Endothelial cell (in vitro differentiated cells): Measurements from ENCODE around the gene PANK4. TPM values are rescaled to one million over a fixed set of nuclear protein-coding genes. Genes with fewer than 3 reads are reported as not detected.

ENCODE experiments used
- DNase-seq: peaks from one replicate; pipeline ENCODE4 v3.0.0; 2021; ENCODE audit warnings: low spot score
- H3K27ac Mint-ChIP-seq: one replicate; pipeline ENCODE4 v1.8.0; 2021; ENCODE audit warnings: mixed read lengths, inconsistent platforms; ENCODE audit not compliant: unreplicated experiment
- H3K27me3 Mint-ChIP-seq: one replicate; pipeline ENCODE4 v1.8.0; 2021; ENCODE audit warnings: mild to moderate bottlenecking, moderate library complexity, mixed read lengths, inconsistent platforms; ENCODE audit not compliant: unreplicated experiment
- H3K36me3 Mint-ChIP-seq: one replicate; pipeline ENCODE4 v1.8.0; 2021; ENCODE audit warnings: mild to moderate bottlenecking, low read depth, mixed read lengths, inconsistent platforms; ENCODE audit not compliant: unreplicated experiment
- H3K4me1 Mint-ChIP-seq: one replicate; pipeline ENCODE4 v1.8.0; 2021; ENCODE audit warnings: mild to moderate bottlenecking, mixed read lengths, inconsistent platforms; ENCODE audit not compliant: unreplicated experiment
- H3K4me3 Mint-ChIP-seq: one replicate; pipeline ENCODE4 v1.8.0; 2021; ENCODE audit warnings: mild to moderate bottlenecking, mixed read lengths, inconsistent platforms; ENCODE audit not compliant: unreplicated experiment
- H3K9me3 Mint-ChIP-seq: one replicate; pipeline ENCODE4 v1.8.0; 2021; ENCODE audit warnings: mixed read lengths, inconsistent platforms; ENCODE audit not compliant: unreplicated experiment
- total RNA-seq: library from RNA; stranded (reverse); fragmentation: NEBNext Ultra II Directional; extraction: Animal tissue kit (Norgen Biotek cat#: 25700); gene quantifications from one replicate; pipeline ENCODE4 v1.2.1, GENCODE V29; 2021; ENCODE audit not compliant: unreplicated experiment
- TF ChIP-seq, protein P1 (sequence below): fragments of 200-600 bp; sonication (generic); IDR thresholded peaks from one replicate; pipeline ENCODE4 v1.5.0; 2021; ENCODE audit warnings: antibody characterized with exemption; ENCODE audit not compliant: unreplicated experiment

The PANK4 gene
- total RNA-seq, 1 donor from 2014 or later, result 32.3 TPM

DNA sequence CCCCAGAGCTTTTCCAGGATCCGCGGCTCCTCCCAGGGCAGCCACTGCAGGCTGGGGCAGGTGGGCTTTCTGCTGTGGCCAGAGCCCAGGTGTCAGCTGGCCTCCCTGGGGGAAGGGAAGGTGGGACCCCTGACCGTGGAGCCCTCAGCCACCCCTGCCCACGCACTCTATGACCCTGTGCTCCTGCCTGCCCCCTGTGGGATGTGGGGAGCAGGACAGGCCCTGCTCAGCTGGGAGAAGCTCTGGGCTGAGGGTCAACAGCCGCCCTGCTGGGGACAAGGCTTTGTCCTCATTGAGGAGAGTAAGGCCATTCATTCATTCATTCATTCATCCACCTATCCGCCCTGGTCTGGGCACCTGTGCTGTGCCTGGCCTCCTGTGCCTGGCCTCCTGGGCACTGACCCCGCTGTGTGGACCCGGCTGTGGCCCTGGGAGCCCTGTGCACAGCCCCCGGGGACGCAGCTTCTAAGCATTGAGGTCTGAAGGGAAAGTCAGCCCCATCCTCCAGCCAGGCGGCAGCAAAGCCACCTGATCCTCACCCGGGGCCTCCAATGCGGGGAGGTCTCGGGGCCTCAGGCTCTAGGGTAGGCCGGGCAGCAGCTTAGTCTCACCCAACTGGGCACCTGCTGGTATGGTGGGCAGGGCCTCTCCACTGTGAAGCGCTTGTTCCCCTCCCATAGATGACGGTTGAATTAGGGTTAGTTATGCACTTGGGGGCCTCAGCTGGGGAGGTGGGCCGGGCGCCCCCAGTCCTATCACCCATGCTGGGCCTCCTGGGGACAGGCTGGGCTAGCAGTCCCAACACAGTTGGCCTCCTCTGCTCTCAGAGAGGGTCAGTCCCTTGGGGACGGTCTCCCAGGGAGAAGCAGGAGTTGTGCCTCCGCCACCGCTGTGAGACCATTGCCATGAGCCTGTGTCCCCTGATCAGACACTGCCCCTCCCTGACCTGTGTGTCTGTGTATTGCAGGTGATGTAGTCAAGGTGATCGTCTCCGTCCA, 35.8 kb upstream of the PANK4 start:
- Mint-ChIP-seq H3K9me3 (no peaks in the 10 kb centered on the region), H3K36me3 (no peaks in the 10 kb centered on the region), H3K27ac (no peak overlapping the region), H3K4me3 (no peak overlapping the region), H3K4me1 (no peaks in the 10 kb centered on the region), H3K27me3 (peaks cover 8% of the 10 kb centered on the region)
- TF ChIP-seq, protein P1, sequence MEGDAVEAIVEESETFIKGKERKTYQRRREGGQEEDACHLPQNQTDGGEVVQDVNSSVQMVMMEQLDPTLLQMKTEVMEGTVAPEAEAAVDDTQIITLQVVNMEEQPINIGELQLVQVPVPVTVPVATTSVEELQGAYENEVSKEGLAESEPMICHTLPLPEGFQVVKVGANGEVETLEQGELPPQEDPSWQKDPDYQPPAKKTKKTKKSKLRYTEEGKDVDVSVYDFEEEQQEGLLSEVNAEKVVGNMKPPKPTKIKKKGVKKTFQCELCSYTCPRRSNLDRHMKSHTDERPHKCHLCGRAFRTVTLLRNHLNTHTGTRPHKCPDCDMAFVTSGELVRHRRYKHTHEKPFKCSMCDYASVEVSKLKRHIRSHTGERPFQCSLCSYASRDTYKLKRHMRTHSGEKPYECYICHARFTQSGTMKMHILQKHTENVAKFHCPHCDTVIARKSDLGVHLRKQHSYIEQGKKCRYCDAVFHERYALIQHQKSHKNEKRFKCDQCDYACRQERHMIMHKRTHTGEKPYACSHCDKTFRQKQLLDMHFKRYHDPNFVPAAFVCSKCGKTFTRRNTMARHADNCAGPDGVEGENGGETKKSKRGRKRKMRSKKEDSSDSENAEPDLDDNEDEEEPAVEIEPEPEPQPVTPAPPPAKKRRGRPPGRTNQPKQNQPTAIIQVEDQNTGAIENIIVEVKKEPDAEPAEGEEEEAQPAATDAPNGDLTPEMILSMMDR, result no peak
- DNase-seq, result no peak

DNA sequence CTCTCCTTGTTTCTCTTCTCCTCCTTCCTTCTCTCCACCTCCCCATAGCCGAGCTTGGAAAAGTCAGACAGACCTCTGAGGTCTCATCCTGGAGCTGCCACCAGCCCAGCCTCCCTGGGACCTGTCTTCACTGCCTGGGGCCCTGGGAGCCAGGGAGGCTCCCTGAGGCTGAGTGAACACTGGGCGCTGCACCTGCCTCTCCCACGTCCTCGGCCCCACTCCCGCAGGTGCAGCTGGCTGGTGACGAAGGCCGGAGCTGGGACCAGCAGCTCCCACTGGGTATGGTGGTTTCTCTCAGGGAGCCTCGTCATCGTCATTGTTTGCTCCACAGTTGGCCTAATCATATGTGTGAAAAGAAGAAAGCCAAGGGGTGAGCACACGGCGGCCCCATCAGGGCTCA, 35.0 kb upstream of the PANK4 start:
- H3K9me3 Mint-ChIP-seq, result no peaks in the 10 kb centered on the region
- no peak overlapping the region for H3K4me3 Mint-ChIP-seq
- H3K36me3 Mint-ChIP-seq, result no peaks in the 10 kb centered on the region
- no peak for DNase-seq
- no peak overlapping the region for H3K27ac Mint-ChIP-seq
- no peaks in the 10 kb centered on the region for H3K4me1 Mint-ChIP-seq
- TF ChIP-seq, protein P1, result no peak
- H3K27me3 Mint-ChIP-seq, result peaks cover 11% of the 10 kb centered on the region

DNA sequence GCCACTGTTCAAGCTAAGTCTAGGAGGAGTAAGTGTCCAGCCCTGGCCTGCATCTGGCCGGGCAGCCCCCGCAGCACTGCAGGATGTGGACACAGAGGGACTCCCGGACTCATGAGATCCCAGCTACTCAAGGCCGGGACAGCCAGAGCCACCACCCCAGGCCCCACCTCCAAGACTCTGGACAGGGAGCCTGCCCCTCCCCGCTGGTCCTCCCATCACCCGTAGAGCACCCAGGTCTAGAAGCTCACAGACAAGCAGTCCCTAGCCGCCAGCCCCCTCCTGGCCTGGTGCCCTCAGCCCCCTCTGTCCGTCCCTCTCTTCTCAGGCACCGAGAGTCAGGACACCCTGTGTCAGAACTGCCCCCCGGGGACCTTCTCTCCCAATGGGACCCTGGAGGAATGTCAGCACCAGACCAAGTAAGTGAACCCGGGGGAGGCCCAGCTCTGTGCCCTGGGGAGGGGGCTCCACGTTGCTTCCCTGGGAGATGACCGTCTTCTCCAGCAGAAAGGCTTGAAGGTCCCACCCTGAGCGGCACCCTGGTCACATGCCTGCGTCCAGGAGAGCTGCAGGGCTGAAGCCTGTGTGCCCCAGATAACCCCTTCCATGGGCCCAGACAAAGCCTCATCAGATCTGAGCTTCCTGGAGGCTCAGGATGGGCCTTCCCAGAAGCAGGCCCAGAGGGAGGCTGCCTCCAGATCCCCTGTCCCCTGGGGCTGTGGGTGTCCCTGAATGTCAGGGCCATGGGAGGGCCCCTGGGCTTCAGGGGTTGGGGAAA, 34.1 kb upstream of the PANK4 start:
- DNase-seq, result no peak

DNA sequence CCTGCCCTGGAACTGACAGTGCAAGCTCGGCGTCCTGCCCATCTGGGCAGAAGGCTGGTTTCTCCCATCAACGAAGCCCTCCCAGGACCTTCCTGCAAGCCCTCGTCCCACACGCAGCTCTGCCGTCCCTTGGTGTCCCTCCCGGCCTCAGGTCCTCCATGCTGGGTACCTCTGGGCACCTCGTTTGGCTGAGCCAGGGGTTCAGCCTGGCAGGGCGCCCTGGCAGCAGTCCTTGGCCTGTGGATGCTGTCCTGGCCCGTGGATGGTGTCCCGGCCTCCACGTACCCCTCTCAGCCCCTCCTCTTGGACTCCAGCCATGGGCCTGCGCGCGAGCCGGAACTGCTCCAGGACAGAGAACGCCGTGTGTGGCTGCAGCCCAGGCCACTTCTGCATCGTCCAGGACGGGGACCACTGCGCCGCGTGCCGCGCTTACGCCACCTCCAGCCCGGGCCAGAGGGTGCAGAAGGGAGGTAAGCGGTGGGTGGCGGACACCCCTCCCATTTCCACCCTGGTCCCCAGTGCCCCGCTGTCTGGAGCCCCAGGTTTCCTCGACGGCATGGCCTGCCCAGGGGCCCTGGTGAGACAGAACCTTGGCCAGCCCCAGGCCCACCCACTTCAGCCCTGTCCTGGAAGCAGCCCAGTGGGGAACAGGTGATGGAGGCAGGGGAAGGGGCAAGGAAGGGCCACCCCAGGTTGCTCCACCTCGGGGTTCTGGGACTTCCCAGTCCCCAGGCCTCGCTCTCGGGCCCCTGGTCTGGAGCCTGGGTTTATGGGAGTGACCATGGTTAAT, 33.3 kb upstream of the PANK4 start:
- DNase-seq, result no peak
- H3K27me3 Mint-ChIP-seq, result peaks cover 7% of the 10 kb centered on the region
- no peaks in the 10 kb centered on the region for H3K4me1 Mint-ChIP-seq
- no peaks in the 10 kb centered on the region for H3K9me3 Mint-ChIP-seq
- TF ChIP-seq, protein P1, result no peak
- no peaks in the 10 kb centered on the region for H3K36me3 Mint-ChIP-seq
- H3K27ac Mint-ChIP-seq, result no peak overlapping the region
- H3K4me3 Mint-ChIP-seq, result no peak overlapping the region

More for the DNA sequence above, 34.1 kb upstream of the PANK4 start:
- H3K4me3 Mint-ChIP-seq, result no peak overlapping the region
- H3K4me1 Mint-ChIP-seq, result no peaks in the 10 kb centered on the region
- peaks cover 10% of the 10 kb centered on the region for H3K27me3 Mint-ChIP-seq
- no peaks in the 10 kb centered on the region for H3K36me3 Mint-ChIP-seq
- no peak overlapping the region for H3K27ac Mint-ChIP-seq
- TF ChIP-seq, protein P1, result no peak
- H3K9me3 Mint-ChIP-seq, result no peaks in the 10 kb centered on the region
